Epidermal melanocyte (primary cell): Measurements from ENCODE around the gene KRT72.

Experiments
- DNase-seq: peaks from one replicate; pipeline ENCODE4 v3.0.0; 2011; ENCODE audit warnings: low spot score; ENCODE audit not compliant: insufficient read length

Gene KRT72

DNA sequence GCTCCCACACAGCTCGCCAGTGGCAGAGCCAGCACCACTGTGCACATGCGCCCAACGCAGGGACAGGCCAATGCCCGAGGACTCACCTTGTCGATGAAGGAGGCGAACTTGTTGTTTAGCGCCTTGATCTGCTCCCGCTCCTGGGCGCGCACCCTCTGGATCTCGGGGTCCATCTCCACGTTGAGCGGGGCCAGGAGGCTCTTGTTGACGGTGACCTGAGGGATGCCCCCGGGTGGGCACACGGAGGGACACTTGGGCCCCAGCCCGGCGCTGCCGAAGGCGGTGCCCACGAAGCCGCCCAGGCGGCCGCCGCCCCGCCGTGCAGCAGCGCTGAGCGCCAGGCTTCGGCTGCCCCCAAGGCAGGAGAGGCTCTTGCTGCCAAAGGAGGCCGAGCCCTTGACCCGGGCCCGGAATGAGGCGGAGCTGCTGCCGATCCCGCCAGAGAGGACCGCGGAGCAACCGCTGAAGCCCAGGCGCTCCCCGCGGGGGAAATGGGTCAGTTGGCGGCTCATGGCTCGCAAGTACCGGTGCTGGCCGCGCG is at the start of gene KRT72:
TSS of gene KRT72 (minus strand) at position 523 of the 541 bp plus-strand sequence. CDS start at position 512, 11 bp downstream.
- no peak for DNase-seq

DNA sequence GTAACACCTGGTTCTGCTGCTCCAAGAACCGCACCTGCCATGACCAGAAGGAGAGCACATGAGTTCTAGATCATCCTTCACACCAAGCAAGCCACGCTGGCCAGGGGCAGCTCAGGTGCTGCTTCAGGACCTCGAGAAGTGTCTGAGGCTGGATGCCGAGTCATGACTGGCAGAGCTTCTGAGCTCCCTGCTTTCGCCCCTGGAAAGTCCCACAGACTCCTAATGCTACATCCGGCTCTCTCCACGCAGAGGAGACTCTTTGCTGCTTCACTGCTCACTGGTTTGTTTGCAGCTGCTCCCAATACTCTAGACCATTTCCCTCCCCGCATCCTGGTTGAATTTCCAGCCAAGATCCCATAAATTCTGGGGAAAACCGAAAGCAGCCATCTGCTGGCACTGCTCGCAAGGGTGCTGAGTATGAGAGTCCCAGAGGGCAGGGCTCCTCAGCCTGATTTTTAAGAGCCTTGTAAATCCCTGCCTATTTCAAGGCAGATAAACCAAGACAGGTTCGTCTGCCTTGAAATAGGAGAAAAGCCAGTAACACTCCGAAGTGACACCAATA is 49.3 kb upstream of the KRT72 start:
- DNase-seq = no peak

DNA sequence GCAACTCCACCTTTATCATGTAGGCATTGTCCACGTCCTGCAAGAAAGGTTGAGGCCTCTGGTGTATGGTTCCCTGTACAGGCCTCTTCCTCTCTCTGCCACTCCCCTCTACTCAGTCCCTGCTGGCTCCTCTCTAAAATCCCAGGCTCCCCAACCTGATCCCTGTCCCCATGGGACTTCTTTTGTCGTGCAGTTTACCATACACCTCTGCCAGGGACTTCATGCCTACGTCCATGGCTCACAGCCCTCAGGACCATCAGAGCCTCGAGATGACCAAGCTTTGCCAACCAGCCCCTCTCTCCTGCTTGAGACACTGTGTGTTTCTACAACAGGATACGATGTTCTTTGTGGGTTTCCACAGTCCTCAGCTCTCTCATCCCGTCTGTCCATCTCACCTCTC is 47.8 kb upstream of the KRT72 start:
- no peak for DNase-seq

DNA sequence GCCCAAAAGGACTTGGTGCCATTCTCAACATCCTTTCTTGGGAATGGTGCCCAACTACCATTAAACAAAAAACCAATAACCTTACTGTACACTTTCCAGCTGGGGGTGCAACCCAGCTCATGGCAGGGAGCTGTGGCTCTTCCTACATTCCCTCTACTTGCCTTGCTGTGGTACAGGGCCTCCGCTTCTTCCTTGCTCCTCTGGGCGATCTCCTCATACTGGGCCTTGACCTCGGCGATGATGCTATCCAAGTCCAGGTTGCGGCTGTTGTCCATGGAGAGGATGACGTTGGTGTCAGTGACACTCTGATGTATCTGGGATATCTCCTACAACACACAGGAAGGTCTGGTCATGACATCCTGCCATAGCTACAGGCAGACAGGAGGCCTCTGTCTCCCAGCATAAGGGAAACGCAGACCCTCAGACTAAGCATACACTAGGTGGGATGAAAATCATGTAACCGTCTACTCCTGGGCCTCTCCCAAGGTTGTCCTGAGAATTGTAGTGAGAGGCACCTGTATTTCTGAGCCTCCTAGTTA is 46.8 kb upstream of the KRT72 start:
- DNase-seq = no peak

DNA sequence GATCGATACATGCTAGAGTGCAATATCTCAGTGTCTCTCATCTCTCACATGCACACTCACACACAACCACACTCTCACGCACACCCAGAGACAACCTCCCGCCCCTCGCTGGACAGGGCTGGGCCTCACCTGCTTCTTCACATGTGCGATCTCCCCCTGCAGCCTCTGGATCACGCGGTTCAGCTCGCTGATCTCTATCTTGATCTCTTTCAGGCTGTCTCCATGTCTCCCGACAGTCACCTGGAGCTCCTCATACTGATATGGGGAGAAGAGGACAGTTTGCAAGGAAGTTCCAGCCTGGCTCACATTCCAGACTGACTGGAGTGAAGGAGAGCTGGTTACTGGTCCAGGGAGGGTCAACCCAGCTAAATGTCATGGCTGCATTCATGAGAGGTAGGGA is 46.3 kb upstream of the KRT72 start:
- DNase-seq = no peak

DNA sequence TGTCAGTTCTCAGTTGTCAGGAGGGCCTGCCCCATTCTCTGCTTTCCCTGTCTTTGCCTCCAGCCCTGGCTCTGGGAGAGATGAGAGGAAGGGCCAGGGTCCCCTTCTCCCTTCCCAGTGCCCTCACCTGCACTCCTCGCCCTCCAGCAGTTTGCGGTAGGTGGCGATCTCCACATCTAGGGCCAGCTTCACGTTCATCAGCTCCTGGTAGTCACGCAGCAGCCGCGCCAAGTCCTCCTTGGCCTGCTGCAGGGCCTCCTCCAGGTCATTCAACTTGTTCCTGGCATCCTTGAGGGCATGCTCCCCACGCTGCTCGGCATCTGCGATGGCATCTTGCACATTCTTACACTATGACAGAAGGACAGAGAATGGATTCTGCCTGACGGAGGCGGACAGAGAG is 45.4 kb upstream of the KRT72 start:
- no peak for DNase-seq

DNA sequence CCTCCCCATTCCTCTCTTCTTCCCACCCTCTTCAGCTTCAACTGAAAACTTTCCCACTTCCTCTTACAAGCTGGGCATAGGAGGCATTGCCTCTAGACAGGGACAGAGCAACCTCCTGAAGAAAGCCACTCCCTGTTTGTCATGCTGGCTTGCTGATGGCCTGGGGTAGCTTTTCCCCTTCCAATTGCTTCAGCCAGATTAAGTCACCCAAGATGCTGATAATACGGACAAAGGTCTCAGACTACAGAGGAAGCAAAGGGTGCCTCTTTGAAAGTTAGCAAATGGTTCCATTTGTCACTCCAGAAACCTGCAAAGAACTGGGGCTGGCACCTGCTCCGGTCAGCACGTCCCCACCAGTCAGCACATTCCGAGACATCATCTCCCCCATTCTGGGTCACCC is 44.7 kb upstream of the KRT72 start:
- no peak for DNase-seq

DNA sequence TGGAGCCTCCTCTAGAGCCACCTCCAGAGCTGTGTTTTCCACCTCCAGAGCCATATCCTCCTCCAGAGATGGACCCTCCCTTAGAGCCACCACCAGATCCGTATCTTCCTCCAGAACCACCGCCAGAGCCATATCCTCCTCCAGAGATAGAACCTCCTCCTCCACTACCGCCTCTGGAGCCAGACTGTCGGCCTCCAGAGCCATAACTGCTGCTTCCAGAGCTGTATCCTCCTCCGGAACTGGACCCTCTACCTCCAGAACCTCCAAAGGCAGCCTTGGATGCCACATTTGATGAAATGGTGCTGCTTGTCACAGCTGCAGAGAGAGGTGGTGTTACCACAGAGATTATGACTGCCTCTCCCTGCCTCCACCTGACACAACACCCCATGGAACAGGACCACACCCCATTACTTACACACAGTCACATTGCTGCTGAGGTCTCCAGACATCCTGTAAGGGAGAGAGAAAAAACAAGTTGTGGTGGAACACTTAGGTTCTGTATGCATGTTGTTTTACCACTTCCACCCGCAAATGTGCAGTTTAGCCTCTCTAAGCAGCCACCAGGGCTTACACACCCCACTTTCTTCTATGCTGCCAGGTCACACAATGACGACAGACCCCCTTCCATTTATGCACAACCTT is 44.0 kb upstream of the KRT72 start:
- DNase-seq = no peak

DNA sequence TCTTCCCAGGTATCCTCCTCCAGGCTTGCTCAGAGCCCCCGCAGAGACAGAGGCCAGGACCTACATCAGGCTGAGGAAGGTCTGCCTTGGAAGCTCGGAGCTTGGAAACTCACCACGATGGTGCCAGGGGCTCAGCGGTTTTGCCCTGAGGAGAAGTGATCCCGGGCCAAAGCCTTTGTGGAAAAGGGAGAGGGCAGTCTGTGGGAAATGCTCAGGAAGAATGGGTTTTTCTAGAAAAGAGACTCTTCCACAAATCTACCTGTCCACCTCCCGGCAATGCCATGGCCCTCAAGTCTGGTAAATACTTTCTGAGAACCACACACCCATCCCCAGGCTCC is 42.8 kb upstream of the KRT72 start:
- DNase-seq = no peak

DNA sequence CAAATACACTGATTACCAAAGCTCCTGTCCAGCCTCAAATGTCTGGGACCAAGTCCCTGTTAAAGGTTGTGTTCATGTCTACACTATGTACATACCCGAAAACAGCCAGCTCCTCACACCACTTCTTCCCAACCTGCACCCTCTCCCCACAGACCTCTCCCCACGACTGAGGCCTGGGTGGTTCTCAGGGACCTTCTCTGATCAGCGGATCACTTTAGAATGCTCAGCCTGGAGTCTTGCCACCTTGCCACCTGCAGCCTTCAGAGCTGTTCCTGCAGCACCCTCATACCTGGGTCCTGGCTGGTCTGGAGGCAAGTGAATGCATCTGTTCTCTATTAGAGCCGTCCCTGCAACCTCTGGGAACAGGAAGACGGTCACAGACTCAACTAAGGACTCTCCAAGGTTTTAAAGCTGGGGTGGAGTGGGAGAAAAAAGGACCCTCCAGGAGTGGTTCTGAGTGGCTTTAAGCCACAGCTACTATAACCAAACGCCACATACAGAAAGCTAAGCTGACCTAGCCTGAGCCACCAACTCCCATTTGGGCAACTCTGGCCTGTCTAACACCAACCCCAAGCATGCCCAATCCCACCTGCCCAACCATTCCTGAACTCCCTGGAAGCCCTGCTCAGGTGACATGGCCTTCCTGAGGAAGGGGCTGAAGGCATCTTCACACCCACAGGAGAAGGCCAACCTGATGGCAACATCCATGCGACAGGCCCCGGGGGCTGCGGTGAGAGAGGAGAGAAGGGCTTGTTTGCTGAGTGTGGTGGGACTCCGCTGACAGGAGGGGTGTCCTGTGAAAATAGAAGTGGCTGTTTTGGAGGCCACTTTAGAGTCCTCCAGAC is 42.2 kb upstream of the KRT72 start:
- no peak for DNase-seq

DNA sequence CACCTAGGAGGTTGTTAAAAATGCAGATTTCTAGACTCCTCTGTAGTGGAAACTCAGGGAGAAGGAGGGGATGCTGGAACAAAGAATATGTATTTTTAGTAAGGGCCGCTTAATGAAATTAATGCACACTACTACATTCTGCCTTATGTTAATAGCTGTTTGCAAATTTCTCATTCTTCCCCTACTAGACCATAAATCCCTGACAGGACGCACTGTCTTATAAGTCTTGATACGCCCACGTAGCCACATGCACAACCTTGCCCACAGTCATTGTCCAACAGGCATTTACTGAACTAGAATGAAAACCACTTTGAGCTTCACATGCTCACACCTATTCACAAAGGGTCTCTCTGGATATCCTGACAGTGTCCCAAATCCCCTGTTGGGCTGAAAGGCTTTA is 40.2 kb upstream of the KRT72 start:
- no peak for DNase-seq

DNA sequence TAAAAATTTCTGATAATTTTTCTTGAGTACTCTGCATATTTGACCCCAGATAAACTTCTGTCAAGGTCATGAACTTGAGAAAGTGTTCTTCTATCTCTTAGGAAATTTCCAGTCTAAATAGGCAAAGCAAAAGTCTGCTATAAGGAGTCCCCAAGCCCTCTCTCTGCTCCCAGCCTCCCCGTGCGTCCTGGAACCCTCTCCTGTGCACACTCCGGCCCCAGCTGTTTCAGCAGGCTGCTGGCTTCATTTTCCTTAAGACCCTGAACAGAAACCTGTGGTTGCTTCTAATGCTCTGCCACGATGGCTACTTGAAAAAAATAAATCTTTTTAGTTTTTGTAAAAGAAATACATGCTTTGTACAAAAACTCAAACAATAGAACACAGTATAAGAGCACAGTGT is 36.0 kb upstream of the KRT72 start:
- no peak for DNase-seq

DNA sequence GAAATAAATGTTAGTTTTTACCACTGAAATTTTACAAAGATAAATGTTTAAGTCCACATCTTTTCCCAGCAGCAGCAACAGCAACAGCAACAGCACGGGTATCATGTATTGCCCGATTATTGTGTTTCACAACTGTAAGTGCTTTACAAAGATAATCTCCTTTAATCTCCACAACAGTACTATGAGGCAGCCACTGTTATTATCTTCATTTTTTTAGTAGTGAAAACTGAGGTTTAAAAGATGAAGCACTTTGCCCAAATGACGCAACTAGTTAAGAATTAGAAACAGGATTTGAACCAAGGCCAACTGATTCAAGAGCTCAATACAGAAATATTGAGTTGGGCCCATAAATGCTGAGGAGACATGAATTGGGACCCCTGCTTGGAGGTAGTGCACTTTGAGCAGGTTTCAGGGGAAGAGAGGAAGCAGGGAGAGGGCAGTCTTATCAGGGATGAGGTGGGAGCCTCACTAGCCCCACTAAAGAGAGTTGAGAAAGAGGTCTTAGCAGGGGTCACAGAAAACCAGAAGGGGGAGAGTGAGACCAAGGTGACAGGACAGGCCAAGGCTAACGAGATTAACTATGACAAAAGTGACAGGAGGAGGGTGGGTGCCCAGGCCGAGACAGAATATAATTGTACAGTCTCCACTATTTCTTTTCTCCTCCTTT is 35.5 kb upstream of the KRT72 start:
- no peak for DNase-seq

DNA sequence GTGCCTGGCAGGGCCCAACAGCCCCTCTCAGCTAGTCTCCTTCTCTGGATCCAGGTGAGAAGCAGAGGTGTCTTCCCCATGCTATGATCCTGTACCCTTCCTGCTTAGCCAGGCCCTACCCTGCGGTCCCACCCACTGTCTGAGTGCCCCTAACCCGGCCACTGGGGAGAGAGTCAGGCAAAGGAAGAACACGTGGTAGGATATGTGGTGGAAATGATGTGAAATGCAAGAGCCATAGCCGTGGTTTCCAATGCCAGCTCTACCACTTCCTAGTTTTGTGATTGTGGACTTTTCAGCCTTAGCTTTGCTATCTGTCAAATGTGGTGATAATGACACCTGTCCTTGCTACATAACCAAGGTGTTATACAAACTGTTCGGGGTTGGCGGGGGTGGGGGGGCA is 34.9 kb upstream of the KRT72 start:
- no peak for DNase-seq

DNA sequence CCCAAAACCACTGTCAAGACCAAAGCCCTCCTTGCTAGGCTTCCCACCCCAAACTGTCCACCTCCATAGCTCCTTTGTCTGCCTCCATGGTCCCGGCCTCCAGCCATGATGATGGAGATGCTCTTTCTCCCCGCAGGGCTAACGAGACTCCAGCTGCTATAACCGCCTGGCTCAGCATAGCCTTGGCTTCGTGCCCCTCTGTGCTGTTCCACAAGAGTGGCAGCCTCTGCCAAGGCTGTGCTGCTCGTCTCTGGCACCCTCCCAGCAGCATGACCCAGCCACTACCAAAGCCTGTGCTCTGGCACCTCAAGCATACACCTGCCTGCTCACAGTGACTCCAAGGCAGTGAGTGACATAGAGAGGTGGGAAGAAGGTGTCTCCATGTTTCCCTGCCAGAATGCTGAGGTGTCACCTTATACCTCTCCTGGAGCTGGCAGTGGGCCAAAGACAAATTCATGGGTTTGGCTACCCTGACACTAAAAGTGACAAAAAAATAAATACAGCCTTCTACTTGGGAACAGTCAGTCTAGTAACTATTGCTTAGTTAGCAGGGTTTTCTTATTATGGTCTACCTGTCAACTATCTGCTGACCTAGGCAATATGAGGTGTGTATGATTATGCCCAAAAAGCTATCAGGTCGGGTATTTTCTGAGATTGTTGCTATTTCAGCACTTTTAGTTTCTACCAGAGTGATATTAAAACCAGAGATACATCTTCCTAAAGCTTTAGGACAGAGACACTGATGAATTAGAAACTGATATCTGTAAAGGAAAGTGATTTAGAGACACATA is 33.2 kb upstream of the KRT72 start:
- no peak for DNase-seq

DNA sequence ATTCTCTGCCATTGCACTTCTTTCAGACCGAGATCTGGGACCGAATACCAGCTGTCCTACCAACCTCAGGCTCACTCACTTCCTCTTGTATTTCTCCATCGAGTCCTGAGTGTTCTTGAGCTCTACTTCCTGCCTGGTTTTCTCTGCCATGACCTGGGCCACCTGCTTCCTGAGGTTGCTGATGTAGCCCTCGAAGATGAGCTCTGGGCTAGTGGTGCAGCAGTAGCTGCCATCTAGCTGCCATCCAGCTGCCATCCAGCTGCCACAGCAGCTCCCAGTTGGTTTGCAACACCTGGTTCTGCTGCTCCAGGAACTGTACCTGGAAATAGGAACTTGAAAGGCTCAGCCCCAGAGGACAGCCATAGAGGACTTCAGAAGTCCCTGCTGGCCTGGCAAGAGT is 32.1 kb upstream of the KRT72 start:
- no peak for DNase-seq

DNA sequence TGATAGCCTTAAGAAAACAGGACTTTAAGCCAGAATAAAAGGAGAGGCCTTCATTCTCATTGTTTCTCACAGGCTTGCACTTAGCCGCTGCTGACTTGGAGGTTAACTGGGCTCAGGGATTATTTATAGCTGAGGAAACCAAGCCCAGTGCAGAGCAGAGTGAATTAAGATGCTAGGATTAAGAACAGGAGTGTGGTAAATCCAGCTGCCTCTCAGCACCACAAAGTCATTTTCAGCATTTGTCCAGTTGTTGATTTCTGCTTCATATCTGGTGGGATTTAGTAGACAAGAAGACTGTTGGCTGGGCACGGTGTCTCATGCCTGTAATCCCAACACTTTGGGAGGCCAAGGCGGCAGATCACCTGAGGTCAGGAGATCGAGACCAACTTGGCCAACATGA is 31.4 kb upstream of the KRT72 start:
- no peak for DNase-seq

DNA sequence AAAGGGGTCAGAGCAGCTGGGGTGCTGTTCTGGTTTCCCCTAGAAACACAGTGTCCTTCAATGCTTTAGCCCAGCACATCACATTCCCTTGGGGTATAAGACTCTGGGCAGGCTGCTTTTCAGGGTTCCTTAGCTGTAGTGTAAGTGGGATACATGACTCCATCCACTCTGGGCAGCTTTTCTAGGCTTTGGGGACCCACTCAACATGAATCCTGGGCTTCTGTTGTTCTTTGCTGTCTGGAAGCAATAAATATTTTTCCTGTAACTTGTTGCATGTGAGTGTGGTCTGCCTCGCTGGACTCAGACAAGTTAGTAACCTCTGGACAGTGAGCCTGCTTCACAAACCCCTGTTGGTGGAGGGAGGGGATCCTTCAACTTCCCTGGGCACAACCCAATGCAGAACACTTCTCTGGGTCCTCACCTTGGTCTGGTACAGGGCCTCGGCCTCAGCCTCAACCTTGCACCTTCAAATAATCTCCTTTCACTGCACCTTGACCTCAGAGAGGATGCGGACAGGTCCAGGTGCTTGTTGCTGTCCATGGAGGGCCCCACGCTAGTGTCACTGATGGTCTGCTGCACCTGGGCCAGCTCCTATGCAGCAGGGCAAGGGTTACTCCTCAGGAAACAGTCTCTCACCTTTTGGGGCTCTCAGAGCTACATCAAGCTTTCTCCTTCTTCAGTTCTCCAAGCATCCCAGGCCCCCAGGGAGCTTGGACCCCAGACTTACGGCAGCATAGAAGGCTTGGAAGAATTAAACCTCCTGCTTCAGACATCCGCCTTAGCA is 30.6 kb upstream of the KRT72 start:
- DNase-seq = no peak

DNA sequence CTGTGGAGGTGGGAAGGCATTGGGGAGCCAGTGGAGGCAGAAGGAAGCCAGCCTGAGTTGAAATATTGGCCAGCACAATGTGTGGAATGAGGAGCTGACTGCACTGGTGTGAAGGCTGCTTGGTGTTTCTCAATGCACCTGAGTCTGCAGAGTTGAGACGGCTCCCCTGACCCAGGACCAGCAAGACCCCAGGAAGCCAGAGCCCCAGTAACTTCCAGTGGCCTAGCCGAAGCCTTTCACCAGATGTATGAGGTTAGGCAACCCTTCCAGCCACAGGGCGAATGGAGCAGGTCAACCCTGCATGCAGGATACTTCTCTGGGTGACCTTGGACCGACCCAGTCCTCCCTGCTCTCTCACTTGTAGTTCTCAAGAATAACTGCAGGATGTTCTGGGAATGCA is 30.0 kb upstream of the KRT72 start:
- DNase-seq = no peak

DNA sequence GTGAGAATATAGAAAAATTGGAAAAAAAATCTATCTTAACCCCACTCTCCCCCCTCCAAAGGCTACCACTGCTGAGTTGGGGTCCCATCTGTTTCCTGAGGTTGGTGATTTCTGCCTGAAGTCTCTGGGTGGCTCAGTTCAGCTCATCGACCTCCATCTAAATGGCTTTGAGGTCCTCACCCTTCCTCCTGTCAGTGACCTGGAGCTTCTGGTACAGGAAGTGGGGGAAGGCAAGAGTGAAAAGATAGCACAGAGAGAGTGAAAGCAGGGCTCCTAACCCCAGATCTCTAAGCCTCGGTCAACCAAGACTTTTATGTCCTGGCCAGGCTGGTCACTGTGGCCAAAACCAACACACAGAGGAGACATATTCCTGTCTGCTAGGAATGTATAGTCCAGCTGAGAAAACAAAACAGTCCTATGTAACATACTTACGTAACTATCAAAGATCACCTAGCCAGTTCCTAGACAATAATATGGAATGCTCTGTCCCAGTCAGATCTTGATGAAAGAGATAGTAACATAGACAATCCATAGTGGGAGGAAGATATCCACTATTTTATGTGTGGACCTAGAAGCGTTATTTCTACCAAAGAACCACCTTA is 29.4 kb upstream of the KRT72 start:
- no peak for DNase-seq
